Measurements from ENCODE around the gene COQ8B.

GRCh38 chr19:40709817-40710216 is 6.9 kb downstream of the COQ8B start:
- TF ChIP-seq POLR2AphosphoS5 (IDR thresholded peaks at IDR 0.05) (no peak), CTCF (IDR thresholded peaks at IDR 0.05) (no peak), POLR2A (IDR thresholded peaks at IDR 0.05; ENCODE audit: low read depth) (no peak), EP300 (IDR thresholded peaks at IDR 0.05) (no peak)
